HCT116 (cell line): ENCODE results near the gene ESR1.

Experiments used
- CTCF ChIP-seq, 3 experiments: fragments of 200-600 bp in 1 of 3; sonication (generic) in 1 of 3; IDR thresholded peaks in 2 of 3; conservative IDR thresholded peaks in 1 of 3; 2 replicates each; pipeline ENCODE4 v1.5.1; 2012 to 2017; ENCODE audit warnings: low read depth in 2 of 3, low read length in 2 of 3, antibody characterized with exemption in 1 of 3, borderline replicate concordance in 1 of 3, control low read depth in 1 of 3, mild to moderate bottlenecking in 1 of 3, mixed read lengths in 1 of 3, mixed run types in 1 of 3, moderate library complexity in 1 of 3; ENCODE audit not compliant: insufficient read depth in 1 of 3
- POLR2A ChIP-seq: IDR thresholded peaks from 2 replicates; pipeline ENCODE4 v1.7.0; 2011; ENCODE audit warnings: borderline replicate concordance; ENCODE audit not compliant: insufficient read depth, insufficient read length; ENCODE audit errors: extremely low read depth
- RAD21 ChIP-seq: IDR thresholded peaks from 2 replicates; pipeline ENCODE4 v1.6.1; 2012; ENCODE audit warnings: low read depth, mild to moderate bottlenecking
- ZFX ChIP-seq: fragments of 450-650 bp; IDR thresholded peaks from 2 replicates; pipeline ENCODE4 v1.6.1; 2017

- TF ChIP-seq ZFX (no peak), POLR2A (no peak), RAD21 (no peak), CTCF (IDR thresholded peaks at IDR 0.05 in 2 of 3, conservative IDR thresholded peaks at IDR 0.05 in 1 of 3; ENCODE audit: borderline replicate concordance in 1 of 3, insufficient read depth in 1 of 3, low read depth in 2 of 3, low read length in 2 of 3) (no peak)
Measured at GRCh38 chr6:152123076-152123475, 315.6 kb downstream of the ESR1 start.
